GM19193 (cell line): ENCODE data around the gene SSH2.

Experiments
- POLR2A ChIP-seq: IDR thresholded peaks from 4 replicates; pipeline ENCODE4 v1.6.1; 2011; ENCODE audit not compliant: insufficient read depth, insufficient read length; ENCODE audit errors: extremely low read depth

SSH2 gene

DNA sequence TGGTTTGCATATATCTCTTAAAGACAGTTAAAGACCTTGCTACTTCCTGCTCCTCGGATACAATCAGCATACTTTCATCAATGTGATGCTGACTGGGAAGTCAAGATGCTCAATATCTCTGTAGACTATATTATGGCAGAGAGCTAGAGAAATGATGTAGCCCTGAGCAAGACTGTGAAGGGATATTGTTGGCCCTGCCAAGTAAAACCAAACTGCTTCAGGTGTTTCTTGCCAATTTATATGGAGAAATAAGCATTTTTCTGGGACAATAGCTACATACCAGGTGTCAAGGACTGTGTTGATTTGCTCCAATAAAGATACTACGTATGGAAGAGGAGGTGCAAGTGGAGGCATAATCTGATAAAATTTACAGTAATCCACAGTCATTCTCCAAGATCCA, 6.7 kb upstream of the SSH2 start:
- no peak for TF ChIP-seq POLR2A

DNA sequence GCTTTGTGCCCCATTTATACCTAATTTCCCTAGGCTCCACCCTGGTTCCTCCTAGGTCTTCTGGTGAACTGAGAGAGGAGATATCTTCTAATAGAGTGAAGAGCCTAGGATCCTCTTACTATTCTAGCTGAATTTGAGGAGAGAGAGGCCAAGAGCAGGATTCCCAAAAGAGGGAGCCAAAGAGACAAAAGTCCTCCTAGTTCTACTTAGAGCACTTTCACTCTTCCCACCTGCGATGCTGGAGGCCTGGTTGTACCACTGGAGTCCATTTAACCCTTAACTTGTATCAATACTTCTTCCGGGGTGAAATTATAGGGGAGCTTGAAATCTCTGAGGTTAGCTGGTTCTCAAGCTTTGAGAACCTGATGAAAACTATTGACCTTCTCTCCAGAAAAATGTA, 3.4 kb upstream of the SSH2 start:
- TF ChIP-seq POLR2A = no peak

DNA sequence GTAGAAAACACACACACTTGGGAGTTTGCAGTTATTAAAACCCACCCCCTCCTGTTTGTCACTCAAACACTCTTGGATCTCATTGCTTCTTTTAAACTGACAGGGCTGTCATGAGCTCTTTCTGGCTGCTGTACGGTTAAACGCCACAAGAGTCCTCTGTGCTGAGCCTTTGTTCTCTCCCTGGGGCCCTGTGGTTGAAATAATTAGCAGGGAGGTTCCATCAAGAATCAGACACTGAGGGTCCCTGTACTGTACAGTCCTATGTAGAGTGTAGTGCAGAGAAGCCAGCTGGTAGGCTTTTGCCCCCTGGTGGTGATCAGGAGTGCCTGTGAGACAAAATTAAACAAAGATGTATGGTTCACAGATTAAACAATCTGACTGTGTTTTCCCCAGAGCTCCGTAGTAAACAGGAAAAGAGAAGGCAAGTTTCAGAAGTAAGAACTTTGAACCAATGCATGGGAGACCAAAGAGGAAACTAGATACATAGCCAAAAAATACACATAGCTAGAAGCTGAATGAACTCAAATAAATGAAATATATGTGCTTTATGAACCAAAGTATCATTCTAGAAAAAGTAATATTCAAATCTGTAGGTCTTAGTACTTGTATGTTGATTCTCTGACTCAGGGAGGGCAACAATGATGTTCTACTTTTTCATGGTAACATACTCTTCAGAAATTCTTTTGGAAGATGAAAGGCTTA, 1.4 kb upstream of the SSH2 start:
- no peak for TF ChIP-seq POLR2A

DNA sequence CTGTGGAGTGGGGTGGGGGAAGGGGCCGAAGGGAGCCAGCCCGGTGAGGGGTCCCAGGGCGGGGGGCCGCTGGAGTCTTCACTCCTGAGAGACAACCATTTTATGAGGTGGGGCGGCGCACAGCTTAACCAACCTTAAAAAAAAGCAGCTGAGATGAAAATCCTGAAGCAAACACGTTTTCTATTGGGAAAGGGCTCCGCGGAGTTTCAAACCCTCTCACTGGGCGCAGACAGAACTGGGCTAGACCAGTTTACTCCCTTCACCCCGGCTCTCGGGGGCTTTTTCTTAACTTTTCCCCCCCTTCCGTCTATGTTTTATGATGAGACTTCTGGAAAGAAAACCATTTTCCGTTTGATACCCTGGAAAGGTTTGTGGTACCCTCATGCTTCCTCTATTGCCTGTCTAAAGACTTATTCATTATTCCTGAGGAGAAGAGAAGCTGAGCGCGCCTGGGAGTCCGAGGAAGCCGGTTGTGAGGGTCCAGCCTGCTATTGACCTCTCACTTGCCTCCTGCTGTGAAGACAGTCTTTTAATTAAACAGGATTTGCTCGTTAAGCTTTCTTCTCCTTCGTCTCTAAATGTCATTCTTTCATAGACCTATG, 482 bp upstream of the SSH2 start:
- no peak for TF ChIP-seq POLR2A

GRCh38 chr17:29929006-29929532, 959 bp downstream of the SSH2 start:
- no peak for TF ChIP-seq POLR2A

GRCh38 chr17:29927546-29927945, 2.5 kb downstream of the SSH2 start:
- no peak for TF ChIP-seq POLR2A

DNA sequence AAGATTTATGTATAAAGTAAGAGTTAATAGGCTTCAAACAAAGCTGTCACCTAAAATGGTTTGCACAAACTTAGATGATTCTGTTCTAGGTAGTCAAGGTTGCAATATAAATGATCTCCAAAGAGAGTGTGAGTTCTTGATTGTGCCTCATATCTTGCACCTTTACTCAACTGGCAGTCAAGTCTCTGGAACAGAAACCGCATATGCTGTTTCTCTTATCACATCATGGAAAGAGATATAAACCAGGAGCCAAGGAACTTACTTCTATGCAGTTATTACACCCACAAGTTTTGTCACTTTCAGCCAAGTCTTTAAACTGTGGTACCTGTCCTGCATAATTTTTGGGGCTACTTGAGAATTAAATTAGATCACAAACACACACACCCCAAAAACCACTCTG, 5.2 kb downstream of the SSH2 start:
- no peak for TF ChIP-seq POLR2A

DNA sequence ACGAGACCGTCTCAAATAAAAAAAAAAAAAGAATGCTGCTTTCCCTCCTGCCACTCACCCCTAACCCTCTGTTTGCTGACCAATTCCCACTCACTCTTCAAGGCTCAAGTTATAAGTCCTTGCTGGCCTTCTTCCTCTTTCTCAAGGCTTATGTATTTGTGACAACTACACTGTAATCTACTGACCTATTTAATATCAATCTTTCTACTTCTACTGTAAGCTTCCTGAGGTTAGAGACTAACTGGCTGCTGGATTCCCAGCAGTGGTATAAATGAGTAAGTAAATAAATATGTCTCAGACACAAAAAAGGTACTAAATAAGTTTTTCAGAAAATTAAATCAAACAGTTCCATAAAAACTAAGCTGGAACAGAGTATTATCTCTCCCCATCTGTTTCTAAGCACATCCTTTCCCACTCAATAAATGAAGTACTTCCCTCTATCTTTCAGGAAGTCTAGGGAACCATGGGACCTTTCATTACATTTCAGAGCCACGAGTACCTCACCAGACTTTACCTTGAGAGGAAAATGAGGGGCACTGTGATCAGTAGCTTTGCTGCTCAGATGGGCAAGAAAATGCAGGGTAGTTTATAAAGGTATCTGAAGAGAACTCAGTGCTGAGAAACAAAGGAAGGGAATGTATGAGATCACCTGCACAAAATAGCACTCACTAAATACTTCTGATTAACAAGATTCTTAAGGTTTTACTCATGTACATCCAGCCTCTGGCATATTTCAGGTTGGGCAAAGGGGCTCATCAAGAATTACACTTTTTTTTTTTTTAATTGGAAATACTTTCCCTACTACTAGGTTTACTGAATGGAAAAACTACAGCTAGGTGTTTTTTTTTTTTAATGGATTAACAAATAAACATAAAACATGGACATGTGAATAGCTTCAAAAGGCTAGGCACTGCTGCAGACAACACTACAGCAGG, 10.8 kb downstream of the SSH2 start:
- TF ChIP-seq POLR2A = no peak

DNA sequence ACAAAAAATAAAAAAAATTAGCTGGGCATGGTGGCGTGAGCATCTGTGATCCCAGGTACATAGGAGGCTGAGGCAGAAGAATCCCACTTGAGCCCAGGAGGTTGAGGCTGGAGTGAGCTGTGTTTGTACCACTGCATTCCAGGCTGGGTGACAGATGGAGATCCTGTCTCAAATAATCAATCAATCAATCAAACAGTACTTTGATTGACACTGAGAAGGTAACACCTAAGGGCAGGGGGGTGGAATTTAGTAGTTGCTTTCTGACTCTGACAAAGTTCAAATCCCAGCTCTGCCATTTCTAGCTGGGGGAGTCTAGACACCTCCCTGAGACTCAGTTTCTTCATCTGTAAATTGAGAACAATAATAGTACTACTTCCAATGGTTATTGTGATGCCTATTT, 12.0 kb downstream of the SSH2 start:
- no peak for TF ChIP-seq POLR2A

GRCh38 chr17:29914819-29915537, 15.1 kb downstream of the SSH2 start:
- TF ChIP-seq POLR2A = no peak

DNA sequence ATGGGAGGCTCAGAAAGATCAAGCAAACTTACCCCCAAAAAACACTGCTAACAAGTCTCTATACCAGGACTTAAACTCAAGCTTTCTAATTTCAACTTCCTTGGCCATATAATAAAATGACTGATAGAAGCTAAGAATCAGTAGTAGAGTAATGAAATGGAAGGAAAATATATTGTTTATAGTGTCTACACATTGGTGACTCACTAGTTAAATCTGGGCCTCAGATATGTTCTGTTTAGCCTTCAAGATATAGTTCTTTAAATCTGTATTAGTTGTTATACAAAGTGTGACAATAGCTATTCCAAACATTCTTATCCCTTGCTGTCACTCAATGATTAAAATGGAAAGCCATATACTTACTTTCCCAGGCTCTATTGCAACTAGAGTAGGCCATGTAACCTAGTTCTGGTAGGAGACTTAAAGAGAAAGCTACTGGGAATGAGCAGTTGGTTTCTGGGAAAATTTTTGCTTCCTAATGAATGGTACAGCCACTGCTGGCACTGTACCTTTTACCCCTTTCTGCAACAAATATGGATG, 18.3 kb downstream of the SSH2 start:
- TF ChIP-seq POLR2A = no peak

DNA sequence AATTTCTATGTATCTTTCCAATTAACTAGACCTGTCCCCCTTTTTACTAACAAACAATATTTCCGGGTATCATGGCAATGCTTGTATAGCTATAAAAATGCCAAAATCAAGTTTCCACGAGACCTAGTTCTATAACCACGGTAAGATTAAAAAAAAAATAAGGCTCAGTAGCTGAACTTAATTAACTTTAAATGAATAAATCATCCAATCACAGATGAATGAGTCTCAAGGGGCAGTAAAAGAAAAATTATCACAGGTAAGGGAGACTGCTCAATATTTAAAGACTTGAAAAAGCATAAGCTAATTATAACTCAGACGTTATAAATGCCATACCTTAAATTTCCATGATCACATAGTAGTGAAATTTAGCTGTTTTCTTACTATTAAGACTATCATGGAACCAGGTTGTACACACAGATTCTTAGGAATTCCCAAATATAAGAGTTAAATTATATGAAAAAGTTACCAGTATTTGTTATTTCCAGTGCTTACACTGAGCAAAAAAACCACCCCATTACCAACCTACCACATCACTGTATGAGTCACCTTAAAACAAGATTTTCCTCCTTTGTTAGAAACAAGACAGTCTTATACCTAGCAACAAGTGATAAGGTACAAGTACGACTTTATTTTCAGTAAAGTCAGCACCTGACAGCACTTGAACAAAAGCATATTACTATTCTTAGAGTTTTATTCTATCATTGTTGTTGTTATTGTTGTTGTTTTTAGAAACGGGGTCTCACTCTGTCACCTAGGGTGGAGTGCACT, 20.6 kb downstream of the SSH2 start:
- no peak for TF ChIP-seq POLR2A

DNA sequence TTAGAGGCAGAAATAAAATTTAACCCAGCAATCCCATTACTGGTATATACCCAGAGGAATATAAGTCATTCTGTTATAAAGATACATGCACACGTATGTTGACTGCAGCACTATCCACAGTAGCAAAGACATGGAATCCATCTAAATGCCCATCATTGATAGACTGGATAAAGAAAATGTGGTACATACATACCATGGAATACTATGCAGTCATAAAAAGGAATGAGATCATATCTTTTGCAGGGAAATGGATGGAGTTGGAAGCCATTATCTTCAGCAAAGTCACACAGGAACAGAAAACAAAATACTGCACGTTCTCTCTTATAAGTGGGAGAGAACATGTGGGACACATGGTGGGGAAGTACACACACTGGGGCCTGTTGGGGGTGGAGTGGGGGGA, 23.1 kb downstream of the SSH2 start:
- TF ChIP-seq POLR2A = no peak

DNA sequence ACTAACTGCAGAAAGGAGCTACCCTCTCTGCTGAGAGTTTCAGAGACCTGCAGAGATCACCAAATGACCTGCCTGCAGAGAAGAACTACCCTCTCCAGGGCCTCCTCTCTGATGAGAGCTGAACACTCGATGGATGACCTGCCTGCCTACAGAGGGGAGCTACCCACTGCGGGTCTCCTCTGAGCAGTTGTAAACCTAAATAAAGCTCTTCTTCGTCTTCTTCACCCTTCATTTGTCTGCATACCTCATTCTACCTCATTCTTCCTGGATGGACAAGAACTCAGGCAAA, 24.2 kb downstream of the SSH2 start:
- no peak for TF ChIP-seq POLR2A
